Ovary (tissue), 3 donors: ENCODE results near the gene AUH.

ENCODE experiments used
- CTCF ChIP-seq, 3 donors: fragments of 450-650 bp in 2 of 3; fragments of 200-600 bp in 1 of 3; IDR thresholded peaks; one replicate each; pipeline versions ENCODE4 v1.5.1 to v1.8.0; 2016 to 2022; ENCODE audit warnings: antibody characterized with exemption in 3 of 3, mild to moderate bottlenecking in 1 of 3
- POLR2A ChIP-seq: fragments of 450-650 bp; IDR thresholded peaks from one replicate; pipeline ENCODE4 v1.6.1; 2017; ENCODE audit warnings: antibody characterized with exemption, mild to moderate bottlenecking, moderate library complexity
- donor health status: DM: no; HTN: no; CAD: no.

DNA sequence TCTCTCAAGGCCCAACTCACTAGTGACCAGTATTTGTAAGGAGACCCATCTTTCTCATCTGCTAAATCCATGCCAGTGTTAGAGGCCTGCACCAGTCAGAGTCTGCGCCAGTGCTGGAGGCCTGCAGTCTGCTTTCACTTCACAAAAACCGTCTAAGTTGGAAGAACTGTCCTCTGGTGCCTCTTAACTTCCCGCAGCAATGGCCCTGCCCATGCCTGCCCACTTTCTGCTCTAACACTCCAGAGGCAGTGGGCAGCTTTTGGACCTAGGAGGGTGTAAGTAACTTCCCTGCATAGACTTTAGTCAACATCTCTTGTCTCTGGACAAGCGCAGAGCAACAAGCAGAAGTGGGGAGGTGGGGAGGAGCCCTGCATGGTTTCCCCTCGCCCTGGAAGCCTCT, 152.9 kb downstream of the AUH start:
- TF ChIP-seq CTCF (IDR thresholded peaks at IDR 0.05) (no peak), POLR2A (no peak)
